ENCODE data around the gene CENPP.
"Not testable (repeated sequence)": the region's sequence is repeated elsewhere in the genome, so short reads cannot be mapped to it uniquely, and the experiment has no call there.

Gene CENPP

GRCh38 chr9:92614763-92615461, 289.2 kb downstream of the CENPP start:
- no peak for TF ChIP-seq PAX5 (IDR thresholded peaks at IDR 0.05; ENCODE audit: insufficient read depth, low read length, severe bottlenecking)
- FAIRE-seq (no peak), DNase-seq (ENCODE audit: insufficient read length, low spot score) (no peak)

DNA sequence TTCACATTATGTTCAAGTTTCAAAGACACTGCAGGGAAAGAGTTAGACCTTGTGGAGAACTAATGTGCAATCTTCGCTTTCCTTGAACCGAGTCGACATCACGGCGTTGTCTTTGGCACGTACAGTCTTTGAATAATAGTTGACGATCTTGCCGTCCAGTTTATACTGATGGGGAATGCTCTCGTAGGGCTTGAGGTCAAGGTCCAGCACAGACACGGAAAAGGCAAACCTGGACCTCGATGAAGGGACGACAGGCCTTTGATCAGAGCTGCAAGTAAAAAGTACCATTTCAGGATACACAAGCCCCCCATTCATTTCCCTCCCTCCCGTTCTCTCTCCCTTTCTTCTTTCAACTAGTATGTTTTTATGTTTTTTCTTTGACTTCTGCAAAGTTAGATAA, 290.0 kb downstream of the CENPP start:
- DNase-seq (ENCODE audit: insufficient read length, low spot score) (no peak), FAIRE-seq (no peak)
- TF ChIP-seq POLR2A (IDR thresholded peaks at IDR 0.05; ENCODE audit: low read depth, low read length), result no peak
- no peak for TF ChIP-seq POLR2AphosphoS5 (IDR thresholded peaks at IDR 0.05; ENCODE audit: low read depth, low read length)
- no peak for TF ChIP-seq POU2F2 (IDR thresholded peaks at IDR 0.05; ENCODE audit: low read depth, low read length)
- no peak for TF ChIP-seq SPI1 (IDR thresholded peaks at IDR 0.05; ENCODE audit: low read depth, low read length)
- no peak for TF ChIP-seq PAX5 (IDR thresholded peaks at IDR 0.05; ENCODE audit: insufficient read depth, low read length, severe bottlenecking)
- TF ChIP-seq TAF1 (IDR thresholded peaks at IDR 0.05; ENCODE audit: low read depth, low read length), result no peak

DNA sequence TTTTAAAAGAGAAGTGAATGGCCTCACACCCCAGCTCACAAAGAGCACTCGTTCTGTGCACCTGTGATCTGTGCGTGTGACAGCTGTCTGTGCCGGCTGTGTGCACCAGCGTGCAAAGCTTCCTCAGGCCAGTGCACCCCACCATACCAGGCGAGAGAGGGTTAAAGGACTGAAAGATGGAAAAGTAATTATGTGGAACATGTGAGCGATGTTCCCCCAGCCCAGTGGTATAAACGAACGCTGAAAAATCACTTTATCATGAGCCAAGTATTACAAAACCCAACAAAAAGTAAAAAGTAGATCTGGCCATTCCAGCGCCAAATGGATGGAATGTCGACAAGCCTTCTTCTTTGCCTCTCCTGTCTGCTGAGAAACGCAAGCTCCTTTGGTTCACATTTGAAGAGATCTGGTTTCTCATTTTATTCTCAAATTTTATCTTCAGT, 290.5 kb downstream of the CENPP start:
- DNase-seq (ENCODE audit: insufficient read length, low spot score), result no peak
- FAIRE-seq, result no peak
- no peak for TF ChIP-seq POU2F2 (IDR thresholded peaks at IDR 0.05; ENCODE audit: low read depth, low read length)
- TF ChIP-seq PAX5 (IDR thresholded peaks at IDR 0.05; ENCODE audit: insufficient read depth, low read length, severe bottlenecking), result no peak
- no peak for TF ChIP-seq TAF1 (IDR thresholded peaks at IDR 0.05; ENCODE audit: low read depth, low read length)
- no peak for TF ChIP-seq POLR2AphosphoS5 (IDR thresholded peaks at IDR 0.05; ENCODE audit: low read depth, low read length)
- TF ChIP-seq POLR2A (IDR thresholded peaks at IDR 0.05; ENCODE audit: low read depth, low read length), result no peak
- no peak for TF ChIP-seq SPI1 (IDR thresholded peaks at IDR 0.05; ENCODE audit: low read depth, low read length)

DNA sequence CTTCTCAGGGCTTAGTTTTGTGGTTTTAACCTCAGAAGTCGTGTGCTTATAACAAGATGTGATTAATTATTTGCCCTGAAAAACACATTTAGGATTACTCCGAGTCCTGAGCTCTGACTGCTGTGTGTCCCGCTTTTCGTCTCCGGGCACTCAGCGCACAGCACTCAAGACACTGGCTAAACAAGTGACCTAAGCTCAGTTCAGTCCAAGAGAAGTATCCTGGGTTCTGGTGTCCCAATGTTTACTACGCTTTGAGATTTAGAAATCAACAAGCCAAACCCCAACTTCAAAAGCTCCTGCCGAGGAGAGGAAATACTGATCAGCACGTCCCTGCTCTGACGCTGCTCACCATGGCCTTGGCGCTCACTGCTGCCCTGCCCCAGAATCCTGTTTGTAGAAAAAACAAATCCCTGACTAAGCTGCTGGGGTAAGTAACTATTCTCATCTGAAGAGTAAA, 290.9 kb downstream of the CENPP start:
- TF ChIP-seq POLR2AphosphoS5 (IDR thresholded peaks at IDR 0.05; ENCODE audit: low read depth, low read length) (no peak), POU2F2 (IDR thresholded peaks at IDR 0.05; ENCODE audit: low read depth, low read length) (no peak)
- no peak for DNase-seq (ENCODE audit: insufficient read length, low spot score)
- FAIRE-seq, result no peak

DNA sequence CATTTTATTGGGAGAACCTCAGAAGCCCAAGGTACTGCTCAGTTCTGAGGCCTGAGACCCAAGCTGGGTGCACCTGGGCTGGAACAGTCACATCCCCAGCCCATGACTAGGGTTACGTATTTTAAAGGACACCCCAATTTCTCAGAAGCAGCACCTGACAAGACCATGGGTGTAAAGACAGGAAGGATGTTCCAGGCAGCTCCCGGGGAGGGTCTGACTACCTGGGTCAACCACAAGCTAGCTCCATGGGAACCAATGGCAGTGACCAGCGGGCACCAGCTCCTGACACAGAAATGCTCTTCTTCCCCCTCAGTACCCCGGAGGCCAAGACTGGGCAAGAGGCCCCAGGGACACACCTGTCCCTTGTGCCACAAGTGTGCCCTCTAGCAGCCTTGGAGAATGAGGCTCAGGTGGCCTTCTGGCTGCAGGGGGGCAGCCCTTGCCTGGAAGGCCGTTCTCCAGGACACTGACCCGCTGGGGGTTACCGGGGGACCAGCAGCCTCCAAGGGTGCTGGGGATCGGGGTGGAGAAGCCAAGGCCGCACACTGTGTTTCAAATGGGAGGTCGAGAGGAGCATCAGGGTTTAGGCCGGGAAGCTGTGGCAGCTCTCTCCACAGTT, 291.6 kb downstream of the CENPP start:
- FAIRE-seq (no peak), DNase-seq (ENCODE audit: insufficient read length, low spot score) (no peak)
- TF ChIP-seq POLR2A (IDR thresholded peaks at IDR 0.05; ENCODE audit: low read depth, low read length) (no peak), TAF1 (IDR thresholded peaks at IDR 0.05; ENCODE audit: low read depth, low read length) (no peak), PAX5 (IDR thresholded peaks at IDR 0.05; ENCODE audit: insufficient read depth, low read length, severe bottlenecking) (no peak), POLR2AphosphoS5 (IDR thresholded peaks at IDR 0.05; ENCODE audit: low read depth, low read length) (no peak)

DNA sequence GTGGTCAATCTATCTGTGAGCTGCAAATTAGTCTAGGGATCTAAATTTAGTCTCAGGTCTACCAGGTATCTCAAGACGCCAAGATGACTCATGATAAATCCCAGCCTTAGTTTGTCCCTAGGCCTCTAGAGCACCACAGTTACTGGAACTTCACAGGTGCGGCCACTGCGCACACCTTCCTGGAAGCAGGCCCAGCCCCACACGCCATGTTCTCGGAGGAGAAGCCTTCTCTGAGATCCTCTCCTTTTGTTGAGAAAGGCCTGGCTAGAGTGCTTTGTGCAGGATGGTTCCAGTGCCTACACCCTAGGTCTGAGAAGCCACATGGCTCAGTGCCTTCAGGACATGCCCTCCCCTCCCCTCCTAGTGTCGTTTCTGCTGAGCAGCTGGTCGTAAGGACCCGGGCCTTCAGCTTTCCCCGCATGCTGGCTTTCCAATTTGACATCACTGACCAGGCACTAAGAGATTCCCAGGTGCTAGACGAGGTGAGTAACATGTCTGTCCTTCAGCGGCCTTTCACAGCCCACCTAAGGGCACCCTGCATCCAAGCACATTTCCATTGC, 292.3 kb downstream of the CENPP start:
- DNase-seq (ENCODE audit: insufficient read length, low spot score), result no peak
- TF ChIP-seq POU2F2 (IDR thresholded peaks at IDR 0.05; ENCODE audit: low read depth, low read length) (no peak), TAF1 (IDR thresholded peaks at IDR 0.05; ENCODE audit: low read depth, low read length) (no peak), POLR2AphosphoS5 (IDR thresholded peaks at IDR 0.05; ENCODE audit: low read depth, low read length) (no peak), POLR2A (IDR thresholded peaks at IDR 0.05; ENCODE audit: low read depth, low read length) (no peak), PAX5 (IDR thresholded peaks at IDR 0.05; ENCODE audit: insufficient read depth, low read length, severe bottlenecking) (no peak), SPI1 (IDR thresholded peaks at IDR 0.05; ENCODE audit: low read depth, low read length) (no peak)
- FAIRE-seq, result no peak

DNA sequence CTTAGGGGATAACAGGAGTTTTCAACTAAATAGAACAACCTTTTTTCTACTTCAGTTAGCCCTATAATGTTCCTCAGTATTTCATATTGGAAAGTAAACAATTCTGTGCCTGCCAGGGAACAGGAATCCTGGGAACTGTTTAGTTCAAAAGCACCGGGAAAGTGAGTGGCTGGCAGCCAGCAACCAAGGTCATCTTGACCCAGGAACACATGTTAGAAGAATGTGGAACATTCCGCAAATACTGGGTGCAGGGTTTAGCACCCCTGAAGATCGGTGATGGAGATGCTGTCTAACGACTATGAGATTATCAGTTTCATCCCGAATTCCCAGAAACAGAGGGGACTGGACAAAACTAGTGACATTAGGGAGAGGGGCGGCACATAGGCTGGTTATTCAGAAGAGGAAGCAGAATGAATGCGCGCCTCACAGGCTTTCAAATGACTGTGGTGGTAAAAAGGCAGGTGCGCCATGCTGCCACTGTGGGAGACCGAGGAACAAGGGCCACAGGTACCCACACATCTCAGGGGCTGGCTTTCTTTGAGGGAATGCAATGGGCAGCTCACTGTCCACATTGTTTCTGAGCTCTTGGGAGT, 293.0 kb downstream of the CENPP start:
- no peak for DNase-seq (ENCODE audit: insufficient read length, low spot score)
- TF ChIP-seq POLR2A (IDR thresholded peaks at IDR 0.05; ENCODE audit: low read depth, low read length), result no peak
- no peak for TF ChIP-seq TAF1 (IDR thresholded peaks at IDR 0.05; ENCODE audit: low read depth, low read length)
- TF ChIP-seq POU2F2 (IDR thresholded peaks at IDR 0.05; ENCODE audit: low read depth, low read length), result no peak
- TF ChIP-seq POLR2AphosphoS5 (IDR thresholded peaks at IDR 0.05; ENCODE audit: low read depth, low read length), result no peak
- no peak for TF ChIP-seq PAX5 (IDR thresholded peaks at IDR 0.05; ENCODE audit: insufficient read depth, low read length, severe bottlenecking)
- TF ChIP-seq SPI1 (IDR thresholded peaks at IDR 0.05; ENCODE audit: low read depth, low read length), result no peak
- no peak for FAIRE-seq

DNA sequence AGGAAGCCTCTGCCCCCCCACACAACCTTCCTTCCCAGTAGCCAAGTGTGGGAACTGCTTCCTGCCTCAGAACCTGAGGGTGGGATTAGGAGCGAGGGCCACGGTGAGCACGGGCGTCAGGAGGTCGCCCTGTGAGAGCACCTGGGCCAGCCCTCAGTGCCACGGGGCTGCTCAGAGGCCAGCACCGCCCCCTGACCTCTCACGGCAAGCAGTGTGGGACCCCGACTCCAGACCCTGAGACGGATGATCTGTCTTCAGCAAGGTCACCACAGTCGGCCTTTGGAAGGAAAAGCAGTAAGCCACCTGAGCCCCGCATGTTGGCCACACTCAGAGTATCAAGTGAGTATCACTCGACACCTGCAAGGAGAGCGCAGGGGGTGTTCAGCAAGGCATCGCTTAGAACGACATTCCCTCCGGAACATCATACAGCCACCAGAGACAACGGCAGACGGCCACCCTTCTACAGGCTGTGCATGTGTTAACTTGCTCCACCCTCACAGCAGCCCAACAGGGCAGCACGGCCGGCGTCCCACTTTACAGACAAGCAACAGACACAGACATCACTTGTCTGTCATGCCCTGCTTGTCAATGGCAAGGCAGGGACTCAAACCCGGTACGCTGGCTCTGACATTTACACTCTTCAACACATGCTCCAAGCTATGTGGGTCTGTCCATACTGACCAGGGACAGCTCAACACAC, 294.0 kb downstream of the CENPP start:
- no peak for TF ChIP-seq POLR2A (IDR thresholded peaks at IDR 0.05; ENCODE audit: low read depth, low read length)
- no peak for TF ChIP-seq SPI1 (IDR thresholded peaks at IDR 0.05; ENCODE audit: low read depth, low read length)
- TF ChIP-seq POU2F2 (IDR thresholded peaks at IDR 0.05; ENCODE audit: low read depth, low read length), result no peak
- TF ChIP-seq PAX5 (IDR thresholded peaks at IDR 0.05; ENCODE audit: insufficient read depth, low read length, severe bottlenecking), result no peak
- TF ChIP-seq POLR2AphosphoS5 (IDR thresholded peaks at IDR 0.05; ENCODE audit: low read depth, low read length), result no peak
- no peak for TF ChIP-seq TAF1 (IDR thresholded peaks at IDR 0.05; ENCODE audit: low read depth, low read length)
- FAIRE-seq, result no peak
- no peak for DNase-seq (ENCODE audit: insufficient read length, low spot score)

DNA sequence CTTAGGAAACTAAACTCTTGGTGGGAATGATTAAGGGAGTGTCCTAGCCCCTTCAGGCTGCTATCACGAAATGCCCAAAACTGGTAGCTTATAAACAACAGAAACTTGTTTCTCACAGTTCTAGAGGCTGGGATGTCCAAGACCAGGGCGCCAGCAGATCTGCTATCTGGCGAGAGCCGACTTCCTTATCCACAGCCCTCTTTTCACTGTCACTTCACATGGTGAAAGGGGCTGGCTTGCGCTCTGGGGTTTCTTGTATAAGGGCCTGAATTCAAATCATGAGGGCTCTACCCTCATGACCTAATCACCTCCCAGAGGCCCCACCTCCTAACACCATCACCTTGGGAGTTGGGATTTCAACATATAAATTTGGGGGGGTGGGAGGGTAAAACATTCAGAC, 295.1 kb downstream of the CENPP start:
- FAIRE-seq (no peak), DNase-seq (ENCODE audit: insufficient read length, low spot score) (no peak)
- TF ChIP-seq SPI1 (IDR thresholded peaks at IDR 0.05; ENCODE audit: low read depth, low read length) (no peak), PAX5 (IDR thresholded peaks at IDR 0.05; ENCODE audit: insufficient read depth, low read length, severe bottlenecking) (no peak), POLR2AphosphoS5 (IDR thresholded peaks at IDR 0.05; ENCODE audit: low read depth, low read length) (no peak), POLR2A (IDR thresholded peaks at IDR 0.05; ENCODE audit: low read depth, low read length) (no peak), TAF1 (IDR thresholded peaks at IDR 0.05; ENCODE audit: low read depth, low read length) (no peak), POU2F2 (IDR thresholded peaks at IDR 0.05; ENCODE audit: low read depth, low read length) (no peak)

DNA sequence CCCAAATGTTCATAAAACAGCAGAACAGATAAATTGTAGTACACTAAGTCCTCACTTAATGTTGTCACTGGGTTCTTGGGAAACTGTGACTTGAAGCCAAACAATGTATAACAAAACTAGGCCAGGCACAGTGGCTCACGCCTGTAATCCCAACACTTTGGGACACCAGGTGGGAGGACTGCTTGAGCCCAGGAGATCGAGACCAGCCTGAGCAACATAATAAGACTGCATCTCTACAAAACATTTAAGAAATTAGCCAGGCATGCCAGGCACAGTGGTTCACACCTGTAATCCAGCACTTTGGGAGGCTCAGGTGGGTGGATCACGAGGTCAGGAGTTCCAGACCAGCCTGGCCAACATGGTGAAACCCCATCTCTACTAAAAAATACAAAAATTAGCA, 298.2 kb downstream of the CENPP start:
- DNase-seq (ENCODE audit: insufficient read length, low spot score); FAIRE-seq: not testable (repeated sequence)
